HG02610 (cell line): ENCODE results near the gene GRIP1.
A peak's percentile ranks its signal among the peaks of the same experiment; 100 is the strongest.

Experiments used
- ATAC-seq: cut with Tn5 transposase; IDR thresholded peaks from one replicate; pipeline ENCODE4 v1.9.1; 2021; ENCODE audit warnings: mild to moderate bottlenecking, moderate library complexity; ENCODE audit not compliant: unreplicated experiment

GRIP1 gene

GRCh38 chr12:66647034-66647691, 31.7 kb downstream of the GRIP1 start:
- ATAC-seq: no peak

DNA sequence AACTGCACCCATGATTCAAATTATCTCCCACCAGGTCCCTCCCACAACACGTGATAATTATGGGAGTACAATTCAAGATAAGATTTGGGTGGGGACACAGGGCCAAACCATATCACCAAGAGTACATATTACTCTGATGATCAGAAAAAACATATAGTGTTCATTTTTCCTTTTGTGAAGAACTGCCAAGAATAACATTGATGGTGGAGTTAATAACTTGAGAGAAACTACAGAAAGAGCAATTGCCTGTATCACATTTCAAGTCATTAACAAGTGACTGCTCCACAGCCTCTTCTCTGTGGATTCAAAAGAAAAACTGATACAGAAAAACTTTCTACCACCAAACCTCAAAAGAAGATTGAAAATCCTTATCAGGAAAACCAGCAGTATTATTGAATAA, 34.7 kb downstream of the GRIP1 start:
- ATAC-seq: no peak

DNA sequence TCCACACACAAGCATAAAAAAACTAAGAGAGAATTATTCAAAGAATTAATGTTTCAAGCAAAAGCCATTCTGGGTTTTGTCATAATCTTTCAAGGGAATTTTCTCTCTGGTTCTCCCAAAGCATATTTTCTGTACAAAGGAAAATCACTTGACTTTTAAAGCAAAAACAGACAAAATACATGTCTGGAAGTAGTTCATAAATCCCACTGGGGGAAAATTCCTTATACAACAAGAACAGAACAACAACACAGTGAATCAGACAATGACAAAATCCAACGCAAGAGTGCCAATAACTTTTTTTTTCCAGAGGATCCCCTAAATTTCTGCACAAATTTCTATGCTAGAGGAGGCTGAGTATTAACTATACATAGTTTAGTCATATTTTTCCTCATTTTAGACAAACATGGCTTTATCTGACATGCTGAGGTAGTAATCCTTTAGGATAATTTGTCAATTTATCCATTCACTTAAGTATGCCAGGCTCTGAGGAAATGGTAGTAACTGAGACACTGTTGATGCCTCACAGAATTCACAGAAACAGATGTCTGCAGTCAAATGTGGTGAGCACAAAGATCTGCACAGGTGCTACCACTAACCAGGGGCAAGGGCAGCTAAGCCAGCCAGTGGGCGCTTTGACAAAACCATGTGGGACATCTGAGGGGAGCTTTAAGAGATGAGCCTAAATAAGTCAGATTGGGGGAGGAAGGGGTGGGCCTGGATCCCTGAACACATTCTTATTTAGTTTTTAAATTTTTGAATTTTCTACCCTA, 38.0 kb downstream of the GRIP1 start:
- ATAC-seq: no peak

- no peak for ATAC-seq
These were observed 40.2 kb downstream of the GRIP1 start for GRCh38 chr12:66638666-66639065.

DNA sequence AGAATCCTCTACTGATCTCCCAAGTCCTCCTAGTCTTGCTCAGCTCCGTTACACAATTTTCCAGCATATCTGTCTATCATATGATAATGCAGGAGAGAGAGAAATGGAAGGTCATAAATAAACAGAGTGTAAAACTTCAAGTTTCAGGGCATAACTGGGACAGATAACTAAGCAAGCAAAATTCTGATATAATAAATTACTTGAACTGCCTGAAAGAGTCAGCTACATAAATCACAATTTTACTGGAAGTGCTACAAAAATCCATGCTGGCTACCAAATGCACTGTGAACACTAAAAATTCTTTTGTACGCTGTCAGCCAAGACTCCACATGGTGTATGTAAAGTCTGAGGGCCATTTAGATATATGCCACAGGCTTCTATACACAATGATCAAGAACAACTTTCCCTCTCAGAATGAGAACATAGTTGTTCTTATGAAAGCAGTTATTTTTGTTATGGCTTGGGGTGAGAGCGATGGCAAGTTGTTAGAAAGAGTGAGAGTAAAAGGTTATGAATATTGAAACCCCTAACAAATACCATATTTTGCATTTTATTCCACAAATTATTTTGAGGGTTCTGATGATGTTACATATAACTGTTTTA, 41.1 kb downstream of the GRIP1 start:
- ATAC-seq: no peak

DNA sequence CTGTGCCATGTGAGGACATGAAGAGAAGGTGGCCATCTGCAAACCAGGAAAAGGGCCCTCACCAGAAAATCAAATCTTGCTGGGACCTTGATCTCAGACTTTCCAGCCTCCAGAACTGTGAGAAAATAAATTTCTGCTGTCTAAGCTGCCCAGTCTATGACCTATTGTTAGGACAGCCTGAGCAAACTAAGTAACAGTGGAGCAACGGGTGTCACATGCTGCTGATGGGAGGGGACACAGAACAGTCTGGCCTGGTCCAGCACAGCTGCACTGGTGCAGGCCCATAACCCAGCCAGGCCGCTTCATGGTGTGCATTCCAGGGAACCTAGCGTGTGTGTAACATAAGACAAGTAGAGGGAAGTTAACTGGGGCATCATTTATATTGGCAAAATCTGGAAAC, 42.1 kb downstream of the GRIP1 start:
- ATAC-seq: no peak

DNA sequence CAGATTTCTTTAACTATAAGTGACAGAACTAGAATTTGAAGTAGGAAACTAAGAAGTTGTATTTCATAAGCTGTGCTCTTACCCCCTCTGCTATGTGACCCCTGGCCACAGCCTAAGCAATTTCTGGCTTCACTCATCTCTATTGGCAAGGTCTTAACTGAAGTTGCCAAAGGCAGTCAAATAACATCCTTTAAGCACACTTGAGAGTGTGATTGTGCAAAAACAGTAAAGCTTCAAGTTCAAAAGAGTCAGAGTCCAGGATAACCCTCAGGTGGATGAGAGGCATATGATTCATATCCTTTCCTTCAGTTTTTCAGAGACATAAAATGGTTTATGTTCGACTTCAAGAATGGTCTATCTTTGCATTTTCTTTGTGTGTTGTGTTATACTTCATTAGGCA, 45.2 kb downstream of the GRIP1 start:
- ATAC-seq: no peak

- no peak for ATAC-seq
These were observed 49.6 kb downstream of the GRIP1 start for GRCh38 chr12:66629138-66629870.

GRCh38 chr12:66627988-66628317, 50.9 kb downstream of the GRIP1 start:
- ATAC-seq: no peak

DNA sequence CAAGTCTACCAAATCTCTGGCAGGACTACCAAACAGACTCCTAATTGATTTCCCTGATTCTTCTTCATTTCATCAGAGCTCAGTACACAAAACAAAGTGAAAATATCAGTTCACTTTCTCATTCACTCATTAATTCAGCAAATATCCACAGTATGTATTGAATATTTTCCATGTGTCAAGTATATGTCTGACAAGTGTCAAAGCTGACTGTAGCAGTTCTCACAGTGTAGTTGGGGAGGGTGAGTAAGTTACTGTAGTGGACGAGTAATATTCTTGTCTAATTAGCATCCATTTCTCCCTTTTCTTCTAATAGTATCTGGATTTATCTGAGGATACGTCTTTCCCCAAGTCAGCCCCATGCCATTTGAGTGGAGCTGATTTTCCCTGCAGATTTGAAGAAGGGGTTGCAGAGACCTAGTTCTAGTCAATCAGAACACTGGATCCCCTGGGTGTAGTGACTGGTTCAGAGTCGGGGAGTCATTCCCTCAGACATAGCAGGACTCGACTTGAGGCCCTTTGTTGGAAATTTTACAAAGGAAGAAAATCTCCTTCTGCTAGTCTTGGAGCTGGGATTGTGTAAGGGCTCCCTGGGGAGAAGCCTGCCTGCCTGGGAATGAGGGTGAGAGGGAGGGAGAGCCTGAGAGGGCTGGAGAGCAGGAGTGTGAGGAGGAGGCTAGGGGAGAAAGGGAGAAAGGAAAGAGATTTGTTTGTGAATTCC, 51.4 kb downstream of the GRIP1 start:
- no peak for ATAC-seq

DNA sequence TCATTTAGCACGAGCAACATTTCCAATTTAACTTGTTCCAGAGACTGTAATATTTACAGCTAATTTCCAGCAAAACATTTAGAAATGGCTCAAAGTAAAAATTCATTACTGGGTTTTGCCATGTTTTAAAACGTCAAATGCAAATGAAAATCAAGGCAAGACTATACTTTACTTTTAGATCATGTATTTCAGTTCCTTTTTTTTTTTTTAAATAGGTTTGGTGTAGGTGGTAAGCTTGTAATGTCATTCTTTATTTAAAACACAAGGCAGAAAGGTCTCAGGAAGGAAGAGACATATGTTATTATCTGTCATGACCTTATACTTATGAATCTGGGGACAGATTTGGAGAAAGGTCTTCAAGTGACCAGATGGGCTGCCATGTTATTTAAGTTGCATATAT, 54.1 kb downstream of the GRIP1 start:
- peak; percentile 52 for ATAC-seq

DNA sequence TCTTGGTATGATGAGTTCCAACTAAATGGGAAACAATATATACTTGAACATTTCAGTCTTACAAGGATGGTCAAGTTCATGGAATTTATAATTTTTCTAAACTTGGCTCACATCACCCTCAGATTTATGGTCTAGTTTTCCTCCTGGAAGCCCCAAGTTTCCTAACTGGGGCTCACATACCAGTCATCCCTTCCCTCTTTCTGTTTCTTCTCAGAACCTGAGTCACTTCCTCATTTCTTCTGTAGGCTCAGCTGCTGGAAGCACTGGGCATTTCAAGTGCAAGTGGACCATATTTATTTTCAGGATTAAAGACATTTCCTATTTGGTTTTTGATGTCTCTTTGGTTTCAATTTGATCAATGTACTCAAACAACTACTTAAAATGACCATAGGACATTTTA, 55.4 kb downstream of the GRIP1 start:
- no peak for ATAC-seq

DNA sequence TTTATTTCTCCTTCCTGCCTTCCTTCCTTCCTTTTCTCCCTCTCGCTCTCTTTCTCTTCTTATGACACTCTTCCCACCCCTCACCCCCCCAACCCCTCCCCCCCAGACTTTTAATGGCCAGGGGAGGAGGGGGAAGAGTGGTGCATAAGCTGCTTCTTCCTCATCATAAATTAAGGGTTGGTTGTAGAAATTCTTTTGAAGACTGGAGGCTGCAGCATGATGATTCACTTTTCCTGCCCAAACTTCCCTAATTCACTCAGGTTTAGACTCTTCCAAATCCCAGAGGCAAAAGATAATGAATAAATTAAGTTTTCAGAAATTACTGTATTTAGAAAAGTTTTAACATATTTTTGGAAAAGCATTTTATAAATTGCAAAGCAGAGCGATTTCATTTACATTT, 58.2 kb downstream of the GRIP1 start:
- no peak for ATAC-seq

GRCh38 chr12:66620026-66620425, 58.9 kb downstream of the GRIP1 start:
- ATAC-seq: peak; percentile 22

- ATAC-seq: no peak
These were observed 60.9 kb downstream of the GRIP1 start for GRCh38 chr12:66617991-66618390.

GRCh38 chr12:66612090-66612775, 66.6 kb downstream of the GRIP1 start:
- no peak for ATAC-seq

DNA sequence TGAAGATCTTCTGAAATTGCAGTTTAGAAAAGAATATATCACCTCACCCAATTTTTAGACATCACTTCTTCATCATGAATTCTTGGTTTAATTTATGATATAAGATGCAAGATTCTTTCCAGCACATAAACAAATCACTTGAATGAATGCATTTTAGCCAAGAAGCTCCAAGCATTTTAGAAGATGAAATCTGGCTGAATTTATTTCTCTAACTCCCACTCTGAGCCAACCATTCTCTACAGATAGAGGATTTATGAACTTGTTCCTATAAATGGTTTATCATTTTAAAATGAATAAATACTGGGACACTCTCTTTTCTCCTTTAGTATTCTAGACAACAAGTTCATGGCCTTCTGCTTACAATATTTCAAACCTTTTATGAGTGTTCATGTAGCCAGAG, 71.7 kb downstream of the GRIP1 start:
- ATAC-seq: no peak

GRCh38 chr12:66605293-66605692, 73.6 kb downstream of the GRIP1 start:
- no peak for ATAC-seq

- ATAC-seq: no peak
These were observed 74.8 kb downstream of the GRIP1 start for GRCh38 chr12:66603981-66604479.

DNA sequence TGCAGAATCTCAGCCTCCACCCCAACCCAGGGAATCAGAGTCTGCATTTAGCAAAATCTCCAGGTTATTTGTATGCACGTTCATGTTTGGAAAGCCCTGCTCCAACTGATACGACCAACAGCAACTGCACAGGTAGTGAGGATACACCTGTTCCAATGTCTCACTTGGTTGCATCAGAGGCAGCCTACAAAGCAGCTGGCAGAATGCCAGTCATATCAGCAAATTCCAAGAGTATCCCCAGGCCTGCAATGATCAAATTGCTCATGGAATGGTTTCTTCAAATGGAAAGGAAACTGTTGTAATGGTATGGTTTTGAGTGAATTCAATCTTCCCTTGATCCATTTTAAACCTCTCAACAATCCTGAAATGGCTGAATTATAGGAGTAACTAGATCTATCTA, 75.4 kb downstream of the GRIP1 start:
- ATAC-seq: no peak
